ENCODE measurements around the gene ADGRL1. TPM values are rescaled to one million over a fixed set of nuclear protein-coding genes. Genes with fewer than 3 reads are reported as not detected.
A peak's percentile ranks its signal among the peaks of the same experiment; 100 is the strongest.
"Not testable (repeated sequence)": the region's sequence is repeated elsewhere in the genome, so short reads cannot be mapped to it uniquely, and the experiment has no call there.

ADGRL1 gene
- total RNA-seq, 2 donors from 2014 or later: 14.9 to 30.8 TPM

GRCh38 chr19:14146169-14146568, 59.8 kb downstream of the ADGRL1 start:
- not testable (repeated sequence) for DNase-seq; ATAC-seq; H3K27me3 Mint-ChIP-seq; H3K4me3 Mint-ChIP-seq; H3K9me3 ChIP-seq (ENCODE audit: control insufficient read depth, low read length, poor library complexity, severe bottlenecking); H3K36me3 Mint-ChIP-seq (ENCODE audit: low read depth)
- Mint-ChIP-seq H3K4me1 (peaks cover 38% of the 10 kb centered on the region), H3K27ac (peak overlapping the region; percentile 90)

GRCh38 chr19:14145381-14145780, 60.6 kb downstream of the ADGRL1 start:
- H3K27me3 Mint-ChIP-seq: no peaks in the 10 kb centered on the region
- H3K4me3 Mint-ChIP-seq: no peak overlapping the region
- ATAC-seq: no peak
- H3K36me3 Mint-ChIP-seq (ENCODE audit: low read depth): no peaks in the 10 kb centered on the region
- H3K27ac Mint-ChIP-seq: peak overlapping the region; percentile 90
- H3K9me3 ChIP-seq (ENCODE audit: control insufficient read depth, low read length, poor library complexity, severe bottlenecking): no peaks in the 10 kb centered on the region
- DNase-seq: no peak
- H3K4me1 Mint-ChIP-seq: peaks cover 38% of the 10 kb centered on the region

DNA sequence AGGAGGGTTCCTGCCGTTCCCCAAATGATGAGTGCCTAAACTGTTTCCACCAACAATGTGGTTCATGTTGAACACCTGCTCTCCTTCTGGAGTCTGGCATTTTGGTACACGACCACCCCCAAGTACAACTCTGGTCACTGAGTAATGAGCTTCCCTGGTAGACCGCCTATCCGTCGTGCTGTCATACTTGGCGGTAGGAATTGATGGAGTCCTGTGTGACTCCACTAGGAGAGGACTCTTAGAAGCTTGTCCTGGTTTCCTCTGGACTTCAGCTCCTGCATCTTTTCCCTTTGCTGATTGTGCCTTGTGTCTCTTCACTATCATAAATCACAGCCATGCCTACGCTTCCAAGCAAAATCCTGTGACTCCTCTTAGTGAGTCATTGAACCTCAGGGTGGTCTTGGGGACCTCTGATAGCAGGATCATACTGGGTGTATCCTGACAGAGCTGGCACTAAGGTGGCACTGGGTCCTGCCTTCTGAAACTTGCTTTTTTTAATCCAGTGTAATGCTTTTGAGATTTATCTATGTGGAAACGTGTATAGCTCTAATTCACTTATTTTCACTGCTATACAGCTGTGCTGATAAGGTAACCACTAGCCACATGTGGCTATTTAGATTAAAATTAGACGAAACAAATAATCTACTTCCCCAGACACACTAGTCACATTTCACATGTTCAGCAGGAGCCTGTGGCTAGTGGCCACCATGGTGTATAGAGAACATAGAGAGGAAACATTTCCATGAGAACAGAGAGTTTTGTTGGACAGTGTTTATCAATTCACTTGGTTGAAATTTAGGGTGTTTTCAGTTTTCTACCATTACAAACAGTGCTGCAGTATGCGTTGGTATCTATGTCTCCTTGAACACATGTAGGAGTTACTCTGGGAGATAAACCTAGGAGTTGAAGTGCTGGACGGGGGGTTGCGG, 63.4 kb downstream of the ADGRL1 start:
- H3K4me1 Mint-ChIP-seq: peaks cover 26% of the 10 kb centered on the region
- H3K27me3 Mint-ChIP-seq: no peaks in the 10 kb centered on the region
- no peak overlapping the region for H3K4me3 Mint-ChIP-seq
- no peaks in the 10 kb centered on the region for H3K9me3 ChIP-seq (ENCODE audit: control insufficient read depth, low read length, poor library complexity, severe bottlenecking)
- H3K36me3 Mint-ChIP-seq (ENCODE audit: low read depth): peaks cover 5% of the 10 kb centered on the region
- no peak for DNase-seq
- no peak overlapping the region for H3K27ac Mint-ChIP-seq
- ATAC-seq: no peak

DNA sequence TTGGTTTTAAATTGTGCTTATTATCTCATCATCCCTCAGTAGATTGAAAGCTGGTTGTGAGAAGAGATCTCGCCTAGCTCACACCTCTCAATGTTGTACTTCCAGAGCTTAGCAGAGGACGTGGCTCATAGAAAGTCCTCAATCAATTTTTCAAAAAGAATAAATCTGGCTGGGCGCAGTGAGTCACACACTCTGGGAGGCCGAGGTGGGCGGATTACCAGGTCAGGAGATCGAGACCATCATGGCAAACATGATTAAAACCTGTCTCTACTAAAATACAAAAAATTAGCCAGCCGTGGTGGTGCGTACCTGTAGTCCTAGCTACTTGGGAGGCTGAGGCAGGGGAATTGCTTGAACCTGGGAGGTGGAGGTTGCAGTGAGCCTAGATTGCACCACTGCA, 64.9 kb downstream of the ADGRL1 start:
- peaks cover 24% of the 10 kb centered on the region for H3K4me1 Mint-ChIP-seq
- no peak overlapping the region for H3K4me3 Mint-ChIP-seq
- peaks cover 7% of the 10 kb centered on the region for H3K36me3 Mint-ChIP-seq (ENCODE audit: low read depth)

DNA sequence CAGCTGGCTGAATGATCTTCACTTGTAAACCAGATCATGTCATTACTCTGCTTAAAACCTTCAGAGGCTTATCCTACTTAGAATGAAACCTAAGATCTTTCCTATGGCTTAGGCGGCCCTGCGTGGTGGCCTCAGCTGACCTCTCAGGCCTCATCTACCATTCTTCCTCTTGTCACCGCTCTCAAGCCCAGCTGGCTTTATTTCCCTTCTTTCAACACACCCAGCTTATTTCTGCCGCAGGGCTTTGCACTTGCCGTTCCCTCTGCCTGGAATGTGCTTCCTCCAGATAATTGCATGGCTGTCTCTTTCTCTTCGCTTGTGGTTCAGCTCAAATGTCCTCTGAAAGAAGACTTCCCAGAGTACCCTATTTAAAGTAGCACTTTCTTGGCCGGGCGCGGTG, 66.0 kb downstream of the ADGRL1 start:
- Mint-ChIP-seq H3K36me3 (ENCODE audit: low read depth) (peaks cover 7% of the 10 kb centered on the region), H3K27me3 (no peaks in the 10 kb centered on the region), H3K27ac (no peak overlapping the region), H3K4me1 (peaks cover 24% of the 10 kb centered on the region), H3K4me3 (no peak overlapping the region)
- H3K9me3 ChIP-seq (ENCODE audit: control insufficient read depth, low read length, poor library complexity, severe bottlenecking): no peaks in the 10 kb centered on the region
- ATAC-seq (no peak), DNase-seq (no peak)

More for the DNA sequence above, 64.9 kb downstream of the ADGRL1 start:
- ATAC-seq: no peak
- H3K27ac Mint-ChIP-seq: no peak overlapping the region
- no peaks in the 10 kb centered on the region for H3K9me3 ChIP-seq (ENCODE audit: control insufficient read depth, low read length, poor library complexity, severe bottlenecking)
- no peaks in the 10 kb centered on the region for H3K27me3 Mint-ChIP-seq
- no peak for DNase-seq

- peaks cover 7% of the 10 kb centered on the region for H3K36me3 Mint-ChIP-seq (ENCODE audit: low read depth)
- DNase-seq (no peak), ATAC-seq (no peak)
- H3K27ac Mint-ChIP-seq: peak overlapping the region; percentile 92
- H3K4me3 Mint-ChIP-seq: peak overlapping the region; percentile 79
- H3K27me3 Mint-ChIP-seq: no peaks in the 10 kb centered on the region
- no peaks in the 10 kb centered on the region for H3K9me3 ChIP-seq (ENCODE audit: control insufficient read depth, low read length, poor library complexity, severe bottlenecking)
- H3K4me1 Mint-ChIP-seq: peaks cover 24% of the 10 kb centered on the region
These were observed 67.2 kb downstream of the ADGRL1 start for GRCh38 chr19:14138576-14139265.

- Mint-ChIP-seq H3K27ac (peak within 1 kb of the TSS; percentile 92), H3K4me1 (peaks cover 19% of the 10 kb centered on the region), H3K4me3 (peak within 1 kb of the TSS; percentile 99), H3K36me3 (ENCODE audit: low read depth) (peaks cover 7% of the 10 kb centered on the region), H3K27me3 (no peaks in the 10 kb centered on the region)
- ATAC-seq: peak; percentile 85
- peak; percentile 94 to 98 (median 94) for DNase-seq
- no peaks in the 10 kb centered on the region for H3K9me3 ChIP-seq (ENCODE audit: control insufficient read depth, low read length, poor library complexity, severe bottlenecking)
These were observed 69.3 kb downstream of the ADGRL1 start, which contains the start of gene ASF1B for GRCh38 chr19:14136509-14137281. ASF1B (minus strand) TSS chr19:14136589; CDS start chr19:14136456, 133 bp downstream.

DNA sequence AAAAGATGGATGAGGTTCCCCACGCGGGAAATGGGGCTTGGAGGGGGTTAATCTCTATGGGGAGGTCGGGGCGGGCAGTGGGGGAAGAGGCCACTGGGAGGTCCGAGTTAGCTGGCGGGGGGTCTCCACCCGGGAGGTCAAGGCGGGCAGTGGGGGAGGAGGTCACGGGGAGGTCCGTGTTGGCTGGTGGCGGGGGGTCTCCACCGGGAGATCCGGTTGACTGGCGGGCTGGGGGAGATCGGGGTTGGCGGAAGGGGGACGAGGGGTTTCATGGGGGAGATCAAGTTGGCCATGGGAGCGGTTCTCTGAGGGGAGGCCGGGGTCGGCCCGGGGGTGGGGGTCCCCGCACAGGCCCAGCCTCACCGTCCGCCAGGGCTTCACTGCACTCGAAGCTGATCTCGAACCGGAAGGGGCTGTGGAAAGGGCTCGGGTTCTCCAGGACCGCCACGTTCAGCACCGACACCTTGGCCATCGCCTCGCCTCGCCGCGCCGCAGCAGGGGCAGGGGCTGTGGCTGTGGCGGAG, 69.9 kb downstream of the ADGRL1 start:
- Mint-ChIP-seq H3K4me3 (peak overlapping the region; percentile 99), H3K36me3 (ENCODE audit: low read depth) (peaks cover 7% of the 10 kb centered on the region)

GRCh38 chr19:14135355-14135754, 70.6 kb downstream of the ADGRL1 start:
- H3K9me3 ChIP-seq (ENCODE audit: control insufficient read depth, low read length, poor library complexity, severe bottlenecking): no peaks in the 10 kb centered on the region
- DNase-seq: no peak
- Mint-ChIP-seq H3K27ac (no peak overlapping the region), H3K27me3 (no peaks in the 10 kb centered on the region), H3K4me3 (peak overlapping the region; percentile 99), H3K36me3 (ENCODE audit: low read depth) (peaks cover 7% of the 10 kb centered on the region), H3K4me1 (peaks cover 19% of the 10 kb centered on the region)
- ATAC-seq: no peak

More for the DNA sequence above, 69.9 kb downstream of the ADGRL1 start:
- DNase-seq (no peak), ATAC-seq (no peak)
- Mint-ChIP-seq H3K27me3 (no peaks in the 10 kb centered on the region), H3K27ac (no peak overlapping the region), H3K4me1 (peaks cover 19% of the 10 kb centered on the region)
- no peaks in the 10 kb centered on the region for H3K9me3 ChIP-seq (ENCODE audit: control insufficient read depth, low read length, poor library complexity, severe bottlenecking)

- no peak for ATAC-seq
- H3K27me3 Mint-ChIP-seq: no peaks in the 10 kb centered on the region
These were observed 78.0 kb downstream of the ADGRL1 start for GRCh38 chr19:14127929-14128509.

GRCh38 chr19:14127176-14127575, 78.8 kb downstream of the ADGRL1 start:
- no peaks in the 10 kb centered on the region for H3K9me3 ChIP-seq (ENCODE audit: control insufficient read depth, low read length, poor library complexity, severe bottlenecking)
- no peak overlapping the region for H3K27ac Mint-ChIP-seq
- H3K4me3 Mint-ChIP-seq: no peak overlapping the region
- no peak for ATAC-seq
- DNase-seq: no peak
- H3K36me3 Mint-ChIP-seq (ENCODE audit: low read depth): no peaks in the 10 kb centered on the region
- no peaks in the 10 kb centered on the region for H3K4me1 Mint-ChIP-seq
- no peaks in the 10 kb centered on the region for H3K27me3 Mint-ChIP-seq

More at GRCh38 chr19:14127929-14128509, 78.0 kb downstream of the ADGRL1 start:
- Mint-ChIP-seq H3K36me3 (ENCODE audit: low read depth) (no peaks in the 10 kb centered on the region), H3K27ac (no peak overlapping the region), H3K4me1 (no peaks in the 10 kb centered on the region), H3K4me3 (no peak overlapping the region)
- no peak for DNase-seq
- no peaks in the 10 kb centered on the region for H3K9me3 ChIP-seq (ENCODE audit: control insufficient read depth, low read length, poor library complexity, severe bottlenecking)

DNA sequence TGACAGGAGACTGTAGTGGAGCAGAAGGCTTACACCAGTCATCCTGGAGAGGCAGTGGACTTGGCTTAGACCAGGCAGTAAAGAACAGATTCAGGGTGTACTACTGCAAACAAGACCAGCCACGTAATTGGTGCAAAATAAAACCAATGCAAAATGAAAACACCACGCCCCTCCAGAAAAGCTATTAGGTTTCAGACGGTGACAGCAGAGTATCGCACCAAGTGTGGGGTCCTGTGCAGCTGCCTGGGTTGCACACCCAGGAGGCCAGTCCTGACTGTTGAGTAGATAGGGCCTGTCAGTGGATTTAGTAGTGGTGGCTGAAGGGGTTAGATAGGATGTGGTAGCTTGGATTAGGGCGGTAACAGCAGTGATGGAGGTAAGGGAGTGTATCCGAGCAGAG, 83.0 kb downstream of the ADGRL1 start:
- H3K9me3 ChIP-seq (ENCODE audit: control insufficient read depth, low read length, poor library complexity, severe bottlenecking): no peaks in the 10 kb centered on the region
- ATAC-seq (no peak), DNase-seq (no peak)
- Mint-ChIP-seq H3K4me1 (peaks cover 9% of the 10 kb centered on the region), H3K27ac (peak overlapping the region; percentile 47), H3K27me3 (no peaks in the 10 kb centered on the region), H3K36me3 (ENCODE audit: low read depth) (no peaks in the 10 kb centered on the region), H3K4me3 (no peak overlapping the region)
